Skin epidermis (tissue), 12 donors: ENCODE measurements around the gene LYZL6.

Source experiments
- H3K27ac ChIP-seq, 21 experiments: fragments of 200-600 bp; sonication (generic) in 11 of 21; one replicate each; pipeline ENCODE4 v1.5.0; 2020; ENCODE audit warnings: mild to moderate bottlenecking in 3 of 21, inconsistent platforms in 2 of 21, moderate library complexity in 2 of 21
- H3K4me3 ChIP-seq, 7 experiments: fragments of 200-600 bp; sonication (generic) in 2 of 7; one replicate each; pipeline ENCODE4 v1.5.0; 2020; ENCODE audit warnings: inconsistent platforms in 2 of 7, mild to moderate bottlenecking in 2 of 7, moderate library complexity in 1 of 7

Gene LYZL6

GRCh38 chr17:35890774-35891155 lies 52.7 kb downstream of the LYZL6 start:
- H3K4me3 ChIP-seq, result no peak overlapping the region
- H3K27ac ChIP-seq, result peak overlapping the region in 6 of 21 experiments; percentile 45 to 86 (median 71)

- H3K4me3 ChIP-seq, result no peak overlapping the region
- peak overlapping the region in 11 of 21 experiments; percentile 32 to 86 (median 56) for H3K27ac ChIP-seq
Measured at GRCh38 chr17:35889818-35890773, 53.4 kb downstream of the LYZL6 start.

- H3K27ac ChIP-seq, result peak overlapping the region in 7 of 21 experiments; percentile 32 to 86 (median 75)
- H3K4me3 ChIP-seq, result no peak overlapping the region
Measured at GRCh38 chr17:35889241-35889640, 54.3 kb downstream of the LYZL6 start.
